T-helper 1 cell (primary cell): Measurements from ENCODE around the gene CUBN.
"Not testable (repeated sequence)": the region's sequence is repeated elsewhere in the genome, so short reads cannot be mapped to it uniquely, and the experiment has no call there.

Experiments used
- DNase-seq, 5 donors: peaks; one replicate each; pipeline ENCODE4 v3.0.0-alpha.2; 2012 to 2020

Gene CUBN

GRCh38 chr10:17031637-17032635 lies 97.7 kb downstream of the CUBN start:
- no peak for DNase-seq

GRCh38 chr10:17029581-17030271 lies 99.9 kb downstream of the CUBN start:
- peak; percentile 42 to 87 (median 63) for DNase-seq

GRCh38 chr10:17029239-17029580 lies 100.4 kb downstream of the CUBN start:
- no peak for DNase-seq

- peak in 1 of 5 donors; percentile 49 for DNase-seq
Measured at GRCh38 chr10:17028798-17029197, 100.8 kb downstream of the CUBN start.

- peak; percentile 20 to 94 (median 47) for DNase-seq
Measured at GRCh38 chr10:17026686-17027485, 102.7 kb downstream of the CUBN start.

GRCh38 chr10:17025444-17026295 lies 103.9 kb downstream of the CUBN start:
- DNase-seq = peak in 4 of 5 donors; percentile 20 to 83 (median 32)

GRCh38 chr10:17024461-17024860 lies 105.2 kb downstream of the CUBN start:
- DNase-seq = peak in 1 of 5 donors; percentile 15

- peak; percentile 31 to 96 (median 65) for DNase-seq
Measured at GRCh38 chr10:17023386-17024298, 106.0 kb downstream of the CUBN start.

GRCh38 chr10:17022896-17023295 lies 106.7 kb downstream of the CUBN start:
- DNase-seq = no peak

- no peak for DNase-seq
Measured at GRCh38 chr10:17022466-17022825, 107.2 kb downstream of the CUBN start.

- no peak for DNase-seq
Measured at GRCh38 chr10:17021656-17022465, 107.8 kb downstream of the CUBN start.

GRCh38 chr10:17019696-17020095 lies 109.9 kb downstream of the CUBN start:
- DNase-seq = no peak

GRCh38 chr10:17013131-17013983 lies 116.3 kb downstream of the CUBN start:
- DNase-seq = not testable (repeated sequence)

- not testable (repeated sequence) for DNase-seq
Measured at GRCh38 chr10:17012731-17013130, 116.9 kb downstream of the CUBN start.

GRCh38 chr10:17010363-17011145 lies 119.1 kb downstream of the CUBN start:
- DNase-seq = no peak

- no peak for DNase-seq
Measured at GRCh38 chr10:17009212-17009700, 120.4 kb downstream of the CUBN start.

- no peak for DNase-seq
Measured at GRCh38 chr10:17007418-17007770, 122.2 kb downstream of the CUBN start.
